GM12865 (cell line): ENCODE data around the gene SPATA16.
"Not testable (repeated sequence)": the region's sequence is repeated elsewhere in the genome, so short reads cannot be mapped to it uniquely, and the experiment has no call there.

Experiments
- DNase-seq: peaks from one replicate; pipeline ENCODE4 v3.0.0; 2010; ENCODE audit warnings: low read depth
- H3K4me3 ChIP-seq: 2 replicates; pipeline ENCODE4 v1.5.1; 2011; ENCODE audit warnings: mild to moderate bottlenecking, low read depth, low read length, control low read depth
- CTCF ChIP-seq: IDR thresholded peaks from 2 replicates; pipeline ENCODE4 v1.5.1; 2011; ENCODE audit warnings: low read length, control low read depth, low read depth, inconsistent platforms; ENCODE audit not compliant: insufficient read depth; ENCODE audit errors: missing control alignments

SPATA16 gene

DNA sequence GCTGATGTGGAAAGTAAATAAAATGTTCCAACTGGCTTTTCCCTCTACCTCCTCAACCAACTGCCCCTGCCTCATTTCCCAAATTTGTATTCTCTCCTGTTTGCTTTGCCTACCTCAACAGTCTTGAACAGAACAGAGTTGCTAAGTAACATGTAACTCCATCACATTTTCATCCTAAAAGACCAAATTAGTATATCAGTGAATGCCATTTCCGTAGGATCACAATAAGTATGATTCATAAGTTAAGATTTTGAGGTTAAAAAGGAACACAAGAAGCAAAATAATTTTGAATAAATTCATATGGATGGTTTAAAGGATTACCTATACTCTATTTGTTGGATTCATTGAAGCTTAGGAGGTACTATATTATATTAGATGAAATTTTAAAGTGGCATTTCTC, 235.6 kb downstream of the SPATA16 start:
- no peak for TF ChIP-seq CTCF
- DNase-seq = no peak
- no peak overlapping the region for H3K4me3 ChIP-seq

DNA sequence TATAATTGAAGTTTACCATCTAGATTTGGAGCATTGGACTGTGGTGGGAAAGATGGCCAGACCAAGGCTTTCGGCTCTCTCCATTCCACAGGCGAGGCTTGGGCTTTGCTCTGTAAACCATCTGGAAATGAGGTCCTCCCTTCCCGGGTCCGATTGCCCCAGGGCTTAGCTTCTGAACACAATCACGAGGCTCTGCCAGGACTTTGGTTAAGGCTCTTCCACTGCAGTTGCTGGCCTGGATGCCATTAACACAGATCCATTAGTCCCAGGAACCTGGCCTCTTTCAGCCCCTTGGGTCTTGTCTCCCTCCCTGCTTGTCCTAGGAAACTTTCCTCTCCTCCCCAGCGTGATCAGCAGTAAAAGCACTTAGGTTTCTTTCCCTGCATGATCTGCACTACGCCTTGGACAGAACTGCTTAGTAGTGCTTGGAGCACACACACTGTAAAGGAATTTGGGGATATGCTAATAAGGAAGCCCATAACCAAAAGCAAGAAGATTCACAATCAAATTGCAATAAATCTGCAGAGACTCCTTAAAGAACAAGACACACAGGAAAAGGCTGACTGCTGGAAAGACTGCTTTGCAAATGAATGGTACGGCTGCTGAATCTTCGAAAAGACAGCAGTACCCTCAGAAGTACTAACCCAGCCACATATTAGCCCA, 236.2 kb downstream of the SPATA16 start:
- no peak for DNase-seq
- H3K4me3 ChIP-seq = no peak overlapping the region
- no peak for TF ChIP-seq CTCF

GRCh38 chr3:172903642-172904320, 237.3 kb downstream of the SPATA16 start:
- no peak for DNase-seq
- no peak for TF ChIP-seq CTCF
- no peak overlapping the region for H3K4me3 ChIP-seq

DNA sequence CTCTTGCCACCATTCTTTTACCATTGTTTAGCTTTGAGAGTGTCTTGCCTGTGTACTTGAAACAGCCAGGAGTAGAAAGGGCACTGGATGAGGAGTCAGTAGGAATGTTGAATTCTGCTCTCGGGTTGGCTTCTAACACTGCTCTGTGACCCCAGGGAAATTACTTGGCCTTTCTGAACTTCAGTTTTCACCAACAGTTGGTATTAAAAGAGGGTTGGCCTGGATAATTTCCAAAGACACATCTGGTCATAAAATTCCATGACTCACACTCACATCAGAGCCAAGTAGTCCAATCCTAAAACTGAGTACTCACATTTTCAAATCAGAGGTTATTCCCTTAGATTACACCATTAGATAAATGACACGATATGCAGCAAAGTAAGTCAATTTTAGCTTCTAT, 248.9 kb downstream of the SPATA16 start:
- no peak overlapping the region for H3K4me3 ChIP-seq
- TF ChIP-seq CTCF = no peak
- DNase-seq = no peak

DNA sequence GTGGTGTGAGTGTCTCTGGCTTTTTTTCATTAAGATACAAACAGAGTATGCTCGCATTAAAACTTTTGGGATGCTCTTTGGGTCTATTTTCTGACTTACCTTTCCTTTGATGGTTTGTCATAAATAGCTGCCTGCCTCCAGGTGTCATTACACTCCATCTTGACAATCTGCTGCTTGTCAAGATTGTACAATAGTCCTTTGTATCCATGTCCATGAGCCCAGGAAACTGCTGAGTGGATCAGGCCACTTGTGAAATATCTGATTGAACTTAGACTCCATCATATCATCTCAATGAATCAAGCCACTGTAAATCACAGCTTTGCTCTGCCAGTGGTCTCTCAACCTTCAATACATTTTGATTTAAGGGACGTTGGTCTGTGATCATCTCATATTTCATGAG, 255.3 kb downstream of the SPATA16 start:
- DNase-seq = no peak
- TF ChIP-seq CTCF = no peak

DNA sequence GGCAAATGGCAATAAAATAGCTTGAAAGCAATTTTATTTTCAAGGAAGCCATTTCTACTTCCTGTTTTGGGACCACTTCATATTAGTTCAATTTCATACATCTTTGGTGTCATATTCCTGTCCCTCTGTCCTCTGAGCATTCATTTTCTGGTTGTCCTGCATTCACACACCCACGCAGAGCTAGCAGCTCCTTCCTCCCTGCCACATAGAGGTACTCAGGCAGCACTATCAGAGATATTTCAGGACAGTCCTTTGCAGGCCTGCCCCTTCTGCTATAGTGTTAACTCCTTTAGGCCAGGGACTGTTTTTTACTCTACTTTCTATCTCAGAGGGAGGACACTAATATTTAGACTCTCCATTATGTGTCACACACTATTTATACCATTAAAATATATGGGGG, 258.5 kb downstream of the SPATA16 start:
- no peak overlapping the region for H3K4me3 ChIP-seq
- no peak for DNase-seq
- no peak for TF ChIP-seq CTCF

More for the DNA sequence above, 255.3 kb downstream of the SPATA16 start:
- H3K4me3 ChIP-seq = no peak overlapping the region

GRCh38 chr3:172879381-172879780, 261.7 kb downstream of the SPATA16 start:
- DNase-seq, H3K4me3 ChIP-seq: not testable (repeated sequence)
